Stimulated activated CD4-positive, alpha-beta T cell treated with anti-CD3 and anti-CD28 coated beads, Interleukin-1b, Interleukin-23, amount 100 ng/mL, for 4 hours (primary cell): ENCODE measurements around the gene SDCCAG8.
A peak's percentile ranks its signal among the peaks of the same experiment; 100 is the strongest.

Source experiments
- DNase-seq, 2 donors: peaks; one replicate each; pipeline ENCODE4 v3.0.0-alpha.2; 2020; ENCODE audit warnings: low read depth in 2 of 2

The SDCCAG8 gene

GRCh38 chr1:243420016-243420945 lies 164.4 kb downstream of the SDCCAG8 start:
- DNase-seq, result no peak

- no peak for DNase-seq
Observed at GRCh38 chr1:243420946-243421685, 165.3 kb downstream of the SDCCAG8 start.

- peak; percentile 6 to 17 for DNase-seq
Observed at GRCh38 chr1:243421784-243422183, 165.9 kb downstream of the SDCCAG8 start.

- no peak for DNase-seq
Observed at GRCh38 chr1:243422362-243422761, 166.5 kb downstream of the SDCCAG8 start.

GRCh38 chr1:243428084-243428483 lies 172.2 kb downstream of the SDCCAG8 start:
- DNase-seq, result no peak

- DNase-seq, result no peak
Observed at GRCh38 chr1:243428617-243429342, 172.9 kb downstream of the SDCCAG8 start.

GRCh38 chr1:243431591-243431990 lies 175.8 kb downstream of the SDCCAG8 start:
- DNase-seq, result no peak

- DNase-seq, result no peak
Observed at GRCh38 chr1:243432136-243432535, 176.3 kb downstream of the SDCCAG8 start.

- DNase-seq, result no peak
Observed at GRCh38 chr1:243433737-243434370, 178.0 kb downstream of the SDCCAG8 start.

GRCh38 chr1:243434594-243434993 lies 178.8 kb downstream of the SDCCAG8 start:
- DNase-seq, result no peak

GRCh38 chr1:243435836-243436235 lies 180.0 kb downstream of the SDCCAG8 start:
- no peak for DNase-seq

- no peak for DNase-seq
Observed at GRCh38 chr1:243438146-243438545, 182.3 kb downstream of the SDCCAG8 start.

- DNase-seq, result no peak
Observed at GRCh38 chr1:243438815-243439214, 183.0 kb downstream of the SDCCAG8 start.

- no peak for DNase-seq
Observed at GRCh38 chr1:243440406-243440805, 184.6 kb downstream of the SDCCAG8 start.

- no peak for DNase-seq
Observed at GRCh38 chr1:243441601-243442000, 185.8 kb downstream of the SDCCAG8 start.

- no peak for DNase-seq
Observed at GRCh38 chr1:243443557-243443956, 187.7 kb downstream of the SDCCAG8 start.

GRCh38 chr1:243447347-243447746 lies 191.5 kb downstream of the SDCCAG8 start:
- no peak for DNase-seq

GRCh38 chr1:243447844-243448243 lies 192.0 kb downstream of the SDCCAG8 start:
- DNase-seq, result no peak

GRCh38 chr1:243449373-243449772 lies 193.5 kb downstream of the SDCCAG8 start:
- no peak for DNase-seq

- DNase-seq, result no peak
Observed at GRCh38 chr1:243452092-243452491, 196.3 kb downstream of the SDCCAG8 start.

- no peak for DNase-seq
Observed at GRCh38 chr1:243454328-243454997, 198.6 kb downstream of the SDCCAG8 start.
